H9 (cell line): ENCODE measurements around the gene AMN. TPM values are rescaled to one million over a fixed set of nuclear protein-coding genes. Genes with fewer than 3 reads are reported as not detected.

Experiments used
- DNase-seq: peaks from one replicate; pipeline ENCODE4 v3.0.0-alpha.2; 2017
- H2AFZ ChIP-seq: one replicate; pipeline ENCODE4 v1.6.1; 2013; ENCODE audit warnings: mild to moderate bottlenecking, low read length, control low read depth, moderate library complexity
- H2AK5ac ChIP-seq: 2 replicates; pipeline ENCODE4 v1.6.1; 2013; ENCODE audit warnings: low read length, control low read depth, mixed read lengths; ENCODE audit not compliant: insufficient read length
- H2BK120ac ChIP-seq: one replicate; pipeline ENCODE4 v1.6.1; 2013; ENCODE audit warnings: low read depth, mild to moderate bottlenecking, low read length, control low read depth, inconsistent platforms; ENCODE audit not compliant: poor library complexity, severe bottlenecking
- H2BK12ac ChIP-seq: 2 replicates; pipeline ENCODE4 v1.6.1; 2013; ENCODE audit warnings: low read length, control low read depth, mixed read lengths, low read depth; ENCODE audit not compliant: insufficient read length
- H2BK15ac ChIP-seq: 2 replicates; pipeline ENCODE4 v1.6.1; 2013; ENCODE audit warnings: low read depth, low read length, control low read depth
- H2BK20ac ChIP-seq: one replicate; pipeline ENCODE4 v1.6.1; 2013; ENCODE audit warnings: low read depth, mild to moderate bottlenecking, low read length, control low read depth, inconsistent platforms; ENCODE audit not compliant: poor library complexity, severe bottlenecking
- H2BK5ac ChIP-seq: 2 replicates; pipeline ENCODE4 v1.6.1; 2013; ENCODE audit warnings: low read length, control low read depth, mixed read lengths; ENCODE audit not compliant: insufficient read length
- H3K14ac ChIP-seq: 2 replicates; pipeline ENCODE4 v1.6.1; 2013; ENCODE audit warnings: low read length, control low read depth; ENCODE audit not compliant: insufficient read depth
- H3K18ac ChIP-seq: 2 replicates; pipeline ENCODE4 v1.6.1; 2013; ENCODE audit warnings: low read depth, mild to moderate bottlenecking, mixed read lengths, low read length, control low read depth; ENCODE audit not compliant: insufficient read length
- H3K23ac ChIP-seq: 2 replicates; pipeline ENCODE4 v1.6.1; 2013; ENCODE audit warnings: low read length, control low read depth, mixed read lengths, low read depth; ENCODE audit not compliant: insufficient read length
- H3K23me2 ChIP-seq: 2 replicates; pipeline ENCODE4 v1.6.1; 2013; ENCODE audit warnings: low read depth, mild to moderate bottlenecking, mixed read lengths, low read length, control low read depth; ENCODE audit not compliant: insufficient read length, poor library complexity, severe bottlenecking
- H3K27ac ChIP-seq: 2 replicates; pipeline ENCODE4 v1.5.1; 2013; ENCODE audit warnings: low read length, control low read depth, mixed read lengths, low read depth; ENCODE audit not compliant: insufficient read length
- H3K27me3 ChIP-seq: 2 replicates; pipeline ENCODE4 v1.6.1; 2013; ENCODE audit warnings: low read length, control low read depth, inconsistent platforms; ENCODE audit not compliant: insufficient read depth
- H3K4ac ChIP-seq: 2 replicates; pipeline ENCODE4 v1.6.1; 2013; ENCODE audit warnings: low read depth, mild to moderate bottlenecking, control low read depth, inconsistent platforms, low read length, moderate library complexity
- H3K4me1 ChIP-seq: 2 replicates; pipeline ENCODE4 v1.6.1; 2013; ENCODE audit warnings: low read length, control low read depth, inconsistent platforms; ENCODE audit not compliant: insufficient read depth
- H3K4me2 ChIP-seq: 2 replicates; pipeline ENCODE4 v1.6.1; 2013; ENCODE audit warnings: low read length, control low read depth, mixed read lengths; ENCODE audit not compliant: insufficient read length, insufficient read depth
- H3K56ac ChIP-seq: 2 replicates; pipeline ENCODE4 v1.6.1; 2013; ENCODE audit warnings: low read depth, mild to moderate bottlenecking, mixed read lengths, low read length, control low read depth; ENCODE audit not compliant: insufficient read length
- H3K79me1 ChIP-seq: 2 replicates; pipeline ENCODE4 v1.6.1; 2013; ENCODE audit warnings: low read depth, mild to moderate bottlenecking, moderate library complexity, low read length, control low read depth, inconsistent platforms; ENCODE audit not compliant: insufficient read depth, poor library complexity, severe bottlenecking
- H3K79me2 ChIP-seq: 2 replicates; pipeline ENCODE4 v1.6.1; 2013; ENCODE audit warnings: low read length, control low read depth, inconsistent platforms; ENCODE audit not compliant: insufficient read depth
- H3K9ac ChIP-seq: 2 replicates; pipeline ENCODE4 v1.6.1; 2013; ENCODE audit warnings: low read length, control low read depth, mixed read lengths; ENCODE audit not compliant: insufficient read length; ENCODE audit errors: extremely low read depth
- H3K9me3 ChIP-seq: one replicate; pipeline ENCODE4 v1.6.1; 2013; ENCODE audit warnings: low read depth, low read length, inconsistent platforms; ENCODE audit not compliant: control insufficient read depth
- H3T11ph ChIP-seq: one replicate; pipeline ENCODE4 v1.6.1; 2013; ENCODE audit warnings: mild to moderate bottlenecking, low read length, control low read depth, inconsistent platforms
- H4K20me1 ChIP-seq: one replicate; pipeline ENCODE4 v1.6.1; 2013; ENCODE audit not compliant: control insufficient read depth, insufficient read length, insufficient read depth
- H4K5ac ChIP-seq: 2 replicates; pipeline ENCODE4 v1.6.1; 2013; ENCODE audit warnings: low read depth, mild to moderate bottlenecking, mixed read lengths, low read length, control low read depth; ENCODE audit not compliant: insufficient read length
- H4K8ac ChIP-seq: replicated peaks from 2 replicates; pipeline ENCODE4 v1.6.1; 2013; ENCODE audit warnings: low read length, control low read depth, mixed read lengths, low read depth; ENCODE audit not compliant: insufficient read length
- H4K91ac ChIP-seq: 2 replicates; pipeline ENCODE4 v1.6.1; 2013; ENCODE audit warnings: low read depth, mild to moderate bottlenecking, moderate library complexity, mixed read lengths, low read length, control low read depth; ENCODE audit not compliant: insufficient read length
- H3K27ac Mint-ChIP-seq, 3 experiments: 2 replicates in 2 of 3; 3 replicates in 1 of 3; pipeline ENCODE4 v1.8.0; 2020 to 2021; ENCODE audit warnings: mixed read lengths in 3 of 3, mild to moderate bottlenecking in 1 of 3, moderate library complexity in 1 of 3
- H3K27me3 Mint-ChIP-seq: 2 replicates; pipeline ENCODE4 v1.8.0; 2021; ENCODE audit warnings: low read depth, mild to moderate bottlenecking, moderate library complexity, mixed read lengths
- H3K36me3 Mint-ChIP-seq, 3 experiments: 2 replicates in 2 of 3; 3 replicates in 1 of 3; pipeline ENCODE4 v1.8.0; 2020 to 2021; ENCODE audit warnings: low read depth in 3 of 3, mixed read lengths in 3 of 3; ENCODE audit not compliant: insufficient read depth in 1 of 3
- H3K4me1 Mint-ChIP-seq, 2 experiments: 2 replicates each; pipeline ENCODE4 v1.8.0; 2020; ENCODE audit warnings: mixed read lengths in 2 of 2
- H3K4me3 Mint-ChIP-seq, 2 experiments: 2 replicates in 1 of 2; 3 replicates in 1 of 2; pipeline ENCODE4 v1.8.0; 2020 to 2021; ENCODE audit warnings: mild to moderate bottlenecking in 2 of 2, mixed read lengths in 2 of 2, moderate library complexity in 1 of 2
- H3K9me3 Mint-ChIP-seq, 2 experiments: 2 replicates in 1 of 2; 3 replicates in 1 of 2; pipeline ENCODE4 v1.8.0; 2020; ENCODE audit warnings: mild to moderate bottlenecking in 2 of 2, mixed read lengths in 2 of 2, moderate library complexity in 1 of 2
- WGBS: extraction: QIAGEN DNeasy Blood & Tissue Kit; methylation state at CpG from one replicate; pipeline ENCODE4 v1.1.7; 2013; ENCODE audit warnings: missing lambda C conversion rate, low lambda C conversion rate, mixed read lengths; ENCODE audit not compliant: insufficient read length; ENCODE audit errors: extremely low coverage; 5-methylcytosine and 5-hydroxymethylcytosine counted together
- total RNA-seq: library from RNA; stranded (reverse); gene quantifications from 2 replicates; pipeline ENCODE4 v1.2.1, GENCODE V29; 2021
- TF ChIP-seq, protein P1 (sequence below): fragments of 200-600 bp; sonication (generic); conservative IDR thresholded peaks from 3 replicates; pipeline ENCODE4 v1.8.0; 2021; ENCODE audit warnings: antibody characterized with exemption, mild to moderate bottlenecking

Gene AMN
- total RNA-seq, 1 experiment from 2014 or later = 1.9 TPM

DNA sequence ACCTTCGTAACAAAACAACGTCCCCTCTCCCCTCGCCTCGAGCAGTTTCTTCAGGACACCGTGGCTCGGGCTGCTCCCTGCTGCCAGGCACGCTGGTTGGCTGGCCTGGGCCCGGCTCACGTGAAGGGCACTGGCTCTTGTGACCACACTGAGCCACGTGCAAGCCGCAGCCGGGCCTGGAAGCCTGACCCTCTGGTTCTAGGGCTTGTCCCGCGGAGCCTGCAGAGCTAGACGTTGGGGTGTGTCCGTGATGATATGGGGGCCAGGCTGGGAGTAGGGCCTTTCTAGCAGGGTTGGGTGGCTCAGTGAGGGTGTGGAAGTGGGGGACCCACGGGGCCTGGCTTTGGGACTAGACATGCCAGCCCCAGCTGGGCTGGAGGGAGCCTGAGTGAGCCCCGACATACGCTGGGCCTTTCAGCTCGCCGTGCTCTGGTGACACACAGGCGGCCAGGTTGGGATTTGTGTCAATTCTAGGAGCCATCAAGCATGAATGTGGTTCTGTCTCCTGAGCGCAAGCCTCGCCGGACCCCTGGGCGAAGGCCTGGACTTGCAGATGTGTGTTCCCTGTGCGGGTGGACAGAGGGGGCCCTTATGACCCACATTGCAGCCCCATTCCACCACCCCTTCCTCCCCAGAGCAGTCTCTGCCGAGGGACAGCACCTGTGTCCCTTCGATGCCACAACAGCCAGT is 13.6 kb upstream of the AMN start:
- no peak overlapping the region for H4K91ac ChIP-seq
- no peak overlapping the region for H2AK5ac ChIP-seq
- H2BK120ac ChIP-seq = no peak overlapping the region
- TF ChIP-seq, protein P1, sequence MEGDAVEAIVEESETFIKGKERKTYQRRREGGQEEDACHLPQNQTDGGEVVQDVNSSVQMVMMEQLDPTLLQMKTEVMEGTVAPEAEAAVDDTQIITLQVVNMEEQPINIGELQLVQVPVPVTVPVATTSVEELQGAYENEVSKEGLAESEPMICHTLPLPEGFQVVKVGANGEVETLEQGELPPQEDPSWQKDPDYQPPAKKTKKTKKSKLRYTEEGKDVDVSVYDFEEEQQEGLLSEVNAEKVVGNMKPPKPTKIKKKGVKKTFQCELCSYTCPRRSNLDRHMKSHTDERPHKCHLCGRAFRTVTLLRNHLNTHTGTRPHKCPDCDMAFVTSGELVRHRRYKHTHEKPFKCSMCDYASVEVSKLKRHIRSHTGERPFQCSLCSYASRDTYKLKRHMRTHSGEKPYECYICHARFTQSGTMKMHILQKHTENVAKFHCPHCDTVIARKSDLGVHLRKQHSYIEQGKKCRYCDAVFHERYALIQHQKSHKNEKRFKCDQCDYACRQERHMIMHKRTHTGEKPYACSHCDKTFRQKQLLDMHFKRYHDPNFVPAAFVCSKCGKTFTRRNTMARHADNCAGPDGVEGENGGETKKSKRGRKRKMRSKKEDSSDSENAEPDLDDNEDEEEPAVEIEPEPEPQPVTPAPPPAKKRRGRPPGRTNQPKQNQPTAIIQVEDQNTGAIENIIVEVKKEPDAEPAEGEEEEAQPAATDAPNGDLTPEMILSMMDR = no peak
- no peaks in the 10 kb centered on the region for H3K79me1 ChIP-seq
- H2BK15ac ChIP-seq = no peak overlapping the region
- H3K36me3 Mint-ChIP-seq = peaks cover 22 to 32% (median 28%) of the 10 kb centered on the region in 3 experiments
- H2BK20ac ChIP-seq = no peak overlapping the region
- no peak overlapping the region for H4K8ac ChIP-seq
- H3K23ac ChIP-seq = no peak overlapping the region
- H3T11ph ChIP-seq = no peak overlapping the region
- H3K27ac Mint-ChIP-seq = peak overlapping the region in 1 of 3 experiments; percentile 82; a peak in 1 of 7 replicates
- no CpG with 5 or more reads among the region's 29 CpGs for WGBS
- no peaks in the 10 kb centered on the region for H4K20me1 ChIP-seq
- no peak for DNase-seq
- H3K4me1 Mint-ChIP-seq = no peaks in the 10 kb centered on the region; a peak in 1 of 4 replicates
- H3K4me2 ChIP-seq = no peak overlapping the region
- H2BK12ac ChIP-seq = no peak overlapping the region
- no peak overlapping the region for H2BK5ac ChIP-seq
- H3K27me3 Mint-ChIP-seq = no peaks in the 10 kb centered on the region
- H3K23me2 ChIP-seq = no peaks in the 10 kb centered on the region
- no peaks in the 10 kb centered on the region for H3K9me3 ChIP-seq
- H3K9ac ChIP-seq = no peak overlapping the region
- no peak overlapping the region for H3K18ac ChIP-seq
- H4K5ac ChIP-seq = no peak overlapping the region
- no peak overlapping the region for H3K4me3 Mint-ChIP-seq
- no peaks in the 10 kb centered on the region for H3K4me1 ChIP-seq
- H2AFZ ChIP-seq = no peak overlapping the region
- no peak overlapping the region for H3K4ac ChIP-seq
- peaks cover 16 to 17% of the 10 kb centered on the region in 2 experiments for H3K9me3 Mint-ChIP-seq
- H3K79me2 ChIP-seq = no peaks in the 10 kb centered on the region
- H3K27me3 ChIP-seq = no peaks in the 10 kb centered on the region
- no peak overlapping the region for H3K14ac ChIP-seq
- no peak overlapping the region for H3K56ac ChIP-seq
- no peak overlapping the region for H3K27ac ChIP-seq
